H1 (cell line): ENCODE measurements around the gene IRAK1BP1. TPM values are rescaled to one million over a fixed set of nuclear protein-coding genes. Genes with fewer than 3 reads are reported as not detected.

Experiments
- CTCF ChIA-PET: fragments of 300-600 bp; sonication (Branson Sonifier 250); formaldehyde crosslinking; loops from one replicate; lab custom pipeline; 2021; ENCODE audit not compliant: partially characterized antibody; lab: Charles Lee
- POLR2A ChIA-PET: fragments of 300-600 bp; sonication (Branson Sonifier 250); formaldehyde crosslinking; loops from one replicate; lab custom pipeline; 2021; ENCODE audit warnings: inconsistent platforms; ENCODE audit not compliant: partially characterized antibody; lab: Charles Lee
- DNase-seq, 2 experiments: peaks; one replicate each; pipeline versions ENCODE4 v3.0.0 to v3.0.0-alpha.2; 2010 to 2022; ENCODE audit warnings: low spot score in 2 of 2, low read depth in 1 of 2, mixed read lengths in 1 of 2
- FAIRE-seq: peaks from 2 replicates; lab custom pipeline; 2011; peaks lifted over from hg19 to GRCh38; lab: Jason Lieb, UNC
- H2AFZ ChIP-seq: 2 replicates; pipeline ENCODE4 v1.8.1; 2012; ENCODE audit warnings: low read length, inconsistent platforms
- H2AK5ac ChIP-seq: 2 replicates; pipeline ENCODE4 v1.6.1; 2013; ENCODE audit warnings: low read depth, low read length
- H2BK120ac ChIP-seq: replicated peaks from 2 replicates; pipeline ENCODE3; 2013; ENCODE audit warnings: low read depth, low read length, inconsistent platforms
- H2BK12ac ChIP-seq: 2 replicates; pipeline ENCODE4 v1.6.1; 2013; ENCODE audit warnings: low read depth, low read length
- H2BK15ac ChIP-seq: 2 replicates; pipeline ENCODE4 v1.6.1; 2013; ENCODE audit warnings: low read length
- H2BK20ac ChIP-seq: 2 replicates; pipeline ENCODE4 v1.6.1; 2013; ENCODE audit warnings: low read length
- H2BK5ac ChIP-seq: 2 replicates; pipeline ENCODE4 v1.6.1; 2013; ENCODE audit warnings: low read depth, low read length
- H3K14ac ChIP-seq: 2 replicates; pipeline ENCODE4 v1.6.1; 2013; ENCODE audit warnings: inconsistent platforms; ENCODE audit not compliant: insufficient read length
- H3K18ac ChIP-seq: 2 replicates; pipeline ENCODE4 v1.6.1; 2013; ENCODE audit warnings: low read length; ENCODE audit errors: extremely low read depth
- H3K23ac ChIP-seq: 2 replicates; pipeline ENCODE4 v1.6.1; 2013; ENCODE audit warnings: inconsistent platforms; ENCODE audit not compliant: insufficient read length
- H3K23me2 ChIP-seq: 2 replicates; pipeline ENCODE4 v1.6.1; 2013; ENCODE audit warnings: low read depth, low read length
- H3K27ac ChIP-seq: 2 replicates; pipeline ENCODE4 v1.6.1; 2011; ENCODE audit warnings: low read depth, low read length, inconsistent platforms
- H3K27me3 ChIP-seq, 4 experiments: replicated peaks in 1 of 4; 1 replicate in 1 of 4; 2 replicates in 3 of 4; pipeline versions ENCODE4 v1.6.1 to v1.8.1; 2011 to 2013; ENCODE audit warnings: low read length in 3 of 4, mild to moderate bottlenecking in 3 of 4, inconsistent platforms in 2 of 4, mixed read lengths in 2 of 4, moderate library complexity in 1 of 4; ENCODE audit not compliant: control insufficient read depth in 3 of 4, insufficient read depth in 3 of 4; ENCODE audit errors: extremely low read depth in 1 of 4
- H3K36me3 ChIP-seq, 4 experiments: 2 replicates each; pipeline versions ENCODE4 v1.6.1 to v1.8.1; 2011 to 2013; ENCODE audit warnings: mild to moderate bottlenecking in 4 of 4, low read length in 3 of 4, moderate library complexity in 2 of 4, control low read depth in 1 of 4, inconsistent platforms in 1 of 4; ENCODE audit not compliant: insufficient read depth in 4 of 4, control insufficient read depth in 2 of 4
- H3K4ac ChIP-seq: replicated peaks from 2 replicates; pipeline ENCODE3; 2013; ENCODE audit warnings: low read length, low read depth, mixed read lengths, inconsistent platforms; ENCODE audit not compliant: insufficient read length
- H3K4me1 ChIP-seq, 4 experiments: replicated peaks in 1 of 4; 1 replicate in 1 of 4; 2 replicates in 3 of 4; pipeline versions ENCODE4 v1.6.1 to v1.8.1; 2011 to 2013; ENCODE audit warnings: low read length in 3 of 4, inconsistent platforms in 2 of 4, mixed read lengths in 1 of 4; ENCODE audit not compliant: insufficient read depth in 4 of 4, control insufficient read depth in 3 of 4
- H3K4me2 ChIP-seq, 2 experiments: 2 replicates each; pipeline versions ENCODE4 v1.6.1 to v1.8.1; 2011 to 2013; ENCODE audit warnings: low read depth in 2 of 2, low read length in 2 of 2, control low read depth in 1 of 2, inconsistent platforms in 1 of 2, mild to moderate bottlenecking in 1 of 2; ENCODE audit not compliant: insufficient read depth in 1 of 2
- H3K4me3 ChIP-seq, 4 experiments: fragments of 200-600, 300-600 bp in 1 of 4; sonication (generic), shearing (Covaris generic), sonication (Bioruptor Twin) in 1 of 4; 2 replicates each; pipeline versions ENCODE4 v1.5.1 to v1.8.1; 2011 to 2016; ENCODE audit warnings: low read length in 4 of 4, low read depth in 3 of 4, control low read depth in 2 of 4, inconsistent platforms in 2 of 4, mild to moderate bottlenecking in 2 of 4, mixed read lengths in 1 of 4, moderate library complexity in 1 of 4; ENCODE audit not compliant: insufficient read depth in 2 of 4; ENCODE audit errors: extremely low read depth in 1 of 4
- H3K56ac ChIP-seq: replicated peaks from 2 replicates; pipeline ENCODE3; 2013; ENCODE audit warnings: low read depth, mild to moderate bottlenecking, mixed read lengths, low read length, inconsistent platforms; ENCODE audit not compliant: insufficient read length
- H3K79me1 ChIP-seq: 2 replicates; pipeline ENCODE4 v1.6.1; 2013; ENCODE audit warnings: low read depth, low read length, control low read depth
- H3K79me2 ChIP-seq, 2 experiments: 2 replicates each; pipeline versions ENCODE4 v1.6.1 to v1.8.1; 2012 to 2013; ENCODE audit warnings: low read length in 2 of 2, mild to moderate bottlenecking in 2 of 2, inconsistent platforms in 1 of 2; ENCODE audit not compliant: insufficient read depth in 2 of 2, control insufficient read depth in 1 of 2
- H3K9ac ChIP-seq, 4 experiments: replicated peaks in 1 of 4; 1 replicate in 1 of 4; 2 replicates in 3 of 4; pipeline versions ENCODE4 v1.6.1 to v1.8.1; 2011 to 2013; ENCODE audit warnings: low read depth in 3 of 4, low read length in 3 of 4, control low read depth in 2 of 4, mild to moderate bottlenecking in 2 of 4, moderate library complexity in 2 of 4, inconsistent platforms in 1 of 4; ENCODE audit errors: extremely low read depth in 1 of 4
- H3K9me3 ChIP-seq, 2 experiments: 2 replicates each; pipeline versions ENCODE4 v1.6.1 to v1.8.1; 2012 to 2013; ENCODE audit warnings: mild to moderate bottlenecking in 2 of 2, moderate library complexity in 2 of 2, control low read depth in 1 of 2, inconsistent platforms in 1 of 2, low read depth in 1 of 2, low read length in 1 of 2, mixed read lengths in 1 of 2; ENCODE audit not compliant: insufficient read depth in 2 of 2
- H4K20me1 ChIP-seq, 2 experiments: replicated peaks in 1 of 2; 2 replicates each; pipeline versions ENCODE3 to v1.8.1; 2011 to 2013; ENCODE audit warnings: inconsistent platforms in 2 of 2, low read length in 2 of 2, mild to moderate bottlenecking in 1 of 2; ENCODE audit not compliant: insufficient read depth in 2 of 2, control insufficient read depth in 1 of 2
- H4K5ac ChIP-seq: 2 replicates; pipeline ENCODE4 v1.6.1; 2013; ENCODE audit warnings: low read length, low read depth, mixed read lengths, inconsistent platforms; ENCODE audit not compliant: insufficient read length
- H4K8ac ChIP-seq: 2 replicates; pipeline ENCODE4 v1.8.0; 2013; ENCODE audit warnings: mild to moderate bottlenecking, moderate library complexity, low read length, inconsistent platforms; ENCODE audit not compliant: insufficient read depth; ENCODE audit errors: extremely low read depth
- H4K91ac ChIP-seq: replicated peaks from 2 replicates; pipeline ENCODE3; 2013; ENCODE audit warnings: low read length, mixed read lengths, inconsistent platforms; ENCODE audit not compliant: insufficient read length
- POLR2A ChIP-seq, 2 experiments: IDR thresholded peaks; 1 replicate in 1 of 2; 2 replicates in 1 of 2; pipeline ENCODE4 v1.6.1; 2011; ENCODE audit warnings: low read depth in 2 of 2, low read length in 2 of 2, mild to moderate bottlenecking in 2 of 2; ENCODE audit errors: control extremely low read depth in 1 of 2
- RAD21 ChIP-seq, 2 experiments: IDR thresholded peaks in 1 of 2; conservative IDR thresholded peaks in 1 of 2; 2 replicates each; pipeline ENCODE4 v1.6.1; 2011; ENCODE audit warnings: low read depth in 2 of 2, low read length in 2 of 2, improper control_type of control experiment in 1 of 2, inconsistent platforms in 1 of 2, mild to moderate bottlenecking in 1 of 2, moderate library complexity in 1 of 2
- WGBS, 2 experiments: shearing (Covaris generic) in 1 of 2; methylation state at CpG; one replicate each; pipeline versions ENCODE4 v1.1.6 to v1.1.7; 2013 to 2015; ENCODE audit warnings: low lambda C conversion rate in 2 of 2, mixed read lengths in 2 of 2, inconsistent platforms in 1 of 2, low coverage in 1 of 2, missing lambda C conversion rate in 1 of 2; ENCODE audit not compliant: insufficient replicate concordance in 2 of 2, insufficient coverage in 1 of 2, insufficient read length in 1 of 2; ENCODE audit errors: extremely low coverage in 1 of 2, missing lambda C conversion rate in 1 of 2; 5-methylcytosine and 5-hydroxymethylcytosine counted together
- polyA plus RNA-seq, 7 experiments: library from polyadenylated mRNA; depleted of rRNA in 3 of 7; stranded (reverse) in 5 of 7; unstranded in 2 of 7; fragments of >200 nt in 5 of 7; fragments of 200-250 nt in 2 of 7; gene quantifications; 1 replicate in 5 of 7; 2 replicates in 1 of 7; 4 replicates in 1 of 7; pipeline versions ENCODE4 v1.2.1 to v1.2.3, GENCODE V29; 2011 to 2013; ENCODE audit warnings: missing spikeins in 2 of 7, mixed read lengths in 2 of 7
- total RNA-seq: library from RNA; stranded (reverse); fragmentation: NEBNext Ultra II Directional; extraction: Animal tissue kit (Norgen Biotek cat#: 25700); gene quantifications from 2 replicates; pipeline ENCODE4 v1.2.1, GENCODE V29; 2021
- TF ChIP-seq, protein P1 (sequence below): IDR thresholded peaks from 2 replicates; pipeline ENCODE4 v1.6.1; 2011; ENCODE audit warnings: low read depth, mild to moderate bottlenecking, low read length; ENCODE audit not compliant: insufficient read depth

The IRAK1BP1 gene
- total and polyA plus RNA-seq, 2 of the 8 experiments (the other 6 are each of a cell fraction or from before 2014, with no cell fraction given) = 3.7 to 4.7 TPM

- no peaks in the 10 kb centered on the region for H3K23me2 ChIP-seq
- TF ChIP-seq RAD21 (IDR thresholded peaks at IDR 0.05 in 1 of 2, conservative IDR thresholded peaks at IDR 0.05 in 1 of 2; ENCODE audit: low read depth in 2 of 2, low read length in 2 of 2) (0 out of 4 replicates have a peak, but pooled peaks have one; percentile 4 to 7), POLR2A (IDR thresholded peaks at IDR 0.05; ENCODE audit: control extremely low read depth in 1 of 2, low read depth in 2 of 2, low read length in 2 of 2) (no peak)
- TF ChIP-seq, protein P1, sequence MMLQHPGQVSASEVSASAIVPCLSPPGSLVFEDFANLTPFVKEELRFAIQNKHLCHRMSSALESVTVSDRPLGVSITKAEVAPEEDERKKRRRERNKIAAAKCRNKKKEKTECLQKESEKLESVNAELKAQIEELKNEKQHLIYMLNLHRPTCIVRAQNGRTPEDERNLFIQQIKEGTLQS = no peak
- no peak for FAIRE-seq
Measured at GRCh38 chr6:78861509-78861908, 5.8 kb upstream of the IRAK1BP1 start.

More at GRCh38 chr6:78861509-78861908, 5.8 kb upstream of the IRAK1BP1 start:
- no peak overlapping the region for H4K5ac ChIP-seq
- no peak overlapping the region for H3K4me3 ChIP-seq
- no peak overlapping the region for H4K8ac ChIP-seq
- H2BK12ac ChIP-seq = no peak overlapping the region
- no peak overlapping the region for H2AFZ ChIP-seq
- H4K20me1 ChIP-seq = no peaks in the 10 kb centered on the region
- H3K79me1 ChIP-seq = no peaks in the 10 kb centered on the region
- peaks cover 0 to 5% of the 10 kb centered on the region in 2 experiments; a peak in 2 of 4 replicates for H3K9me3 ChIP-seq
- no peaks in the 10 kb centered on the region for H3K79me2 ChIP-seq
- no peaks in the 10 kb centered on the region for H3K4me1 ChIP-seq
- H2BK120ac ChIP-seq = no peak overlapping the region
- no peak overlapping the region for H3K4me2 ChIP-seq
- H2AK5ac ChIP-seq = no peak overlapping the region
- H3K4ac ChIP-seq = no peak overlapping the region
- H3K56ac ChIP-seq = no peak overlapping the region
- H2BK15ac ChIP-seq = no peak overlapping the region
- H2BK20ac ChIP-seq = no peak overlapping the region
- no peak overlapping the region for H3K18ac ChIP-seq
- no peak overlapping the region for H3K14ac ChIP-seq
- WGBS, 2 experiments = 96% methylated on average over 2 of the region's 2 CpGs; no CpG with 5 or more reads in 1 of the 2 experiments
- H4K91ac ChIP-seq = no peak overlapping the region
- H2BK5ac ChIP-seq = no peak overlapping the region
- no peaks in the 10 kb centered on the region for H3K27me3 ChIP-seq
- H3K27ac ChIP-seq = no peak overlapping the region
- DNase-seq = no peak
- ChIA-PET POLR2A (no interaction called here), CTCF (interaction anchor here (1.7 kb wide), 1 partner anchor 51 kb away, joined by 4 read pairs; no protein-coding TSS in a partner anchor)
- H3K9ac ChIP-seq = no peak overlapping the region
- H3K23ac ChIP-seq = no peak overlapping the region
- no peaks in the 10 kb centered on the region for H3K36me3 ChIP-seq
